GM12872 (cell line): ENCODE results near the gene PUM1.

Experiments
- CTCF ChIP-seq: IDR thresholded peaks from 3 replicates; pipeline ENCODE4 v1.5.1; 2011; ENCODE audit warnings: low read depth, mild to moderate bottlenecking, low read length, moderate library complexity; ENCODE audit not compliant: insufficient read depth

Gene PUM1

DNA sequence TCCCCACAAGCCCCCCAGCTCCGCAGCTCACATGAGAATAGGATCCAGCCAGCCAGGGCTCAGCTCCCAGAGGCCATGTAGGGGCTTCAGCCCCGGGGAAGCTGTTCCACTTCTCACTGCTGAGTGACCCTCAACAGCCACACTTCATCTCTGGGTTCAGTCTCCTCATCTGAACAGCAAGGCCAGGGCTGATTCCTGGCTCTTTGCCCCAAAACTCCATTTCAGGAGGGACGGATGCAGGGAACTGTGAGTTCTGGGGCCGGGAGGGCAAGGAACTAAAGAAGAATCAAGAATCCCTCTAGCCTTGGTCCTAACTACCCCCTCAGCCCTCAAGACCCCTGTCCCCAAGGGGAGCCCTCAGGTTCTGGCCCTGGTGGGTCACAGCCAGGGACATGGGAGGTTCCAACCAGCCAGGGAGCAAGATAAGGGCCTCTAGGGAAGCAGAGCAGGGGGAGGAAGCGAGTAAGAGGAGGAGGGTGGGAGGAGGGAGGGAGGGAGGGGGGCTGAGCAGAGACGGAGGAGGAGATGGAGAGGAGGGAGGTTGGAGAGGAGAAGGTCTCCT lies 170.1 kb downstream of the PUM1 start:
- no peak for TF ChIP-seq CTCF

GRCh38 chr1:30894508-30894973 lies 171.0 kb downstream of the PUM1 start:
- TF ChIP-seq CTCF, result no peak

- no peak for TF ChIP-seq CTCF
Measured at GRCh38 chr1:30893776-30894507, 171.6 kb downstream of the PUM1 start.

DNA sequence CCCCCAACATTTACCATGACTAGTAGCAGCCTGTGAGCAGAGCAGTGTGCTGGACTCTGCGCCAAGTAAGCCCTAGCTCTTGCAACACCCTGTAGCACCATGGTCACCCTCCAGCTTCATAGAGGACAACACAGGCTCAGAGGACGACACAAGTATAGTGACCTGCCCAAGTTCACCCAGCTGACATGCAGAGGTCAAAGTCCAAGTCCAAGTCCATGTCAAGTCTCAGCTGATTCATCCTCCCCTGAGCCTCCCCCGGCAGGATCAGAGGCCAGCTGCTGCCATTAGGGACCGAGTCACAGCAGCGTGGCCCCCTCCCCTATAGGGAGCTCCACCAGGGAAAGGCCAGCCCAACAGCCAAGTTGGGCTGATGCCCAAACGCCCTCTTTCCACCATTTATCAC lies 172.8 kb downstream of the PUM1 start:
- no peak for TF ChIP-seq CTCF

- no peak for TF ChIP-seq CTCF
Measured at GRCh38 chr1:30891227-30891552, 174.3 kb downstream of the PUM1 start.

DNA sequence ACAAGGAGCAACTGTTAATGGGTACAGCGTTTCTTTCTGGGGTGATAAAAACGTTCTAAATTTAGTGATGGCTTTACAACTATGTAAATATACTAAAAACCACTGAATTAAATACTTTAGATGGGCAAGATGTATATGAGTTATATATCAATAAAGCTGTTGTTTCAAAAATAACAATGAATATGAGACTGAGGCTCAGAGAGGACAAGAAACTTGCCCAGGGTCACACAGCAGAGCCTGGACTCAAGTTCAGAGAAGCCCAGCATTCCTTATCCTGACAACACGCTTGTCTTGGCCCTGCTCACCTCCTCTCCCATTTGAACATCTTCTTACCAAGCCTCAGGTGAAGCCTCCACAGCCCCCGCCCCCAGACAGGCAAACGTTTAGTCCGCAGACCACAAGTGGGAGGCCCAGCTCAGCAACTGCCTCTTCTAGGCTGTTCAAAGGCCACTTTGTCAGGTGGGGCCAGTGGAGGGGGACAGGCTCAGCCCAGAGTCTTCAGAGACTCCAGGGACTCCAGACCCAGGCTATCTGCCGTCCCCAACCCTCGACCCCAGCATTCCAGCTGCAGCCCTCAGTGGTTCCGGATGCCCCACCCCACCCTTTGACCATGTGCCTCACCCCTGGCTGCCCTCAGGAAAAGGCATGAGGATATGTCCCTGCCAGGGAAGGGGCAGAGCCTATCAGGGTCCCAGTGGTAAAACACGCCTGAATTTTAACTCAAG lies 174.9 kb downstream of the PUM1 start:
- TF ChIP-seq CTCF, result no peak

GRCh38 chr1:30889511-30889910 lies 176.0 kb downstream of the PUM1 start:
- no peak for TF ChIP-seq CTCF
